ENCODE data around the gene KIF2C.

Gene KIF2C

DNA sequence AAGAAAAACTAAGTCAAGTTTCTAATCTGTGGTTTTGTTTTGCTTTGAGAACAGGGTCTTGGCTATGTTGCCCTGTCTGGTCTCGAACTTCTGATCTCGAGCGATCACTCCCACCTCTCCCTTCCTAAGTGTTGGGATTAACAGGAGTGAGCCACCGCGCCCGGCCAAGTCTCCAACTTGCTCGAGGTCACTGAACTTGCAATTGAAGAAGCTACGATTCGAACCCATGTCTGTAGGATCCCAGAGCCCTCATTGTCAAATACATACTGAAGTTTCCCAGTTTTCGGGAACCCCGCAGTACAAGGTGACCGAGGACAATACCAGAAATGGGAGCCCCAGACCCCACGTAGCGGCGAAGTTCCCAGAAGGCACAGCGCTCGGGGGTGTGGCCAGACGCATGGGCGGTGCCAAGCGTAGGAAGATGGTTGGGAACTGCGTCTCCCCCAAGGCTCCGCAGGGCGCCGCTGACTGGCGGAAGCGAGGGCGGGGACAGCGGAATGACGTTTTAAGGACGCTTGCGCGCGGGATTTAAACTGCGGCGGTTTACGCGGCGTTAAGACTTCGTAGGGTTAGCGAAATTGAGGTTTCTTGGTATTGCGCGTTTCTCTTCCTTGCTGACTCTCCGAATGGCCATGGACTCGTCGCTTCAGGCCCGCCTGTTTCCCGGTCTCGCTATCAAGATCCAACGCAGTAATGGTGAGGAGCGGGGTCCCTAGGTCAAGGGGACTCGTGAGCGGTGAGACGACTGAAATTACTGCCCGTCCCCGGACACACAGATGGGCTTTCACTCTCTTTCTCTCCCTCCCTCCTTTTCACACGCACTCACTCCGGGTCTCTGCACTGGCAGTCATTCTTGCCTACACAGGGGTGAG is at the start of gene KIF2C:
Gene KIF2C, plus strand, starts transcription at position 531 of the 872 bp plus-strand sequence. Its CDS starts 96 bp downstream, at position 627.
- TF ChIP-seq YY1 (IDR thresholded peaks at IDR 0.05; ENCODE audit: insufficient read depth, insufficient read length) (no peak), SUZ12 (IDR thresholded peaks at IDR 0.05; ENCODE audit: extremely low read depth, insufficient read depth, insufficient read length) (no peak), ZNF274 (IDR thresholded peaks at IDR 0.05; ENCODE audit: low read depth, low read length) (no peak)
- Histone ChIP-seq H3K9me3 (ENCODE audit: insufficient read depth, low read length) (peaks cover 8% of the 10 kb centered on the region; the same call in 1 of the 2 replicates), H3K27me3 (ENCODE audit: insufficient read depth, insufficient read length) (no peaks in the 10 kb centered on the region), H3K4me3 (ENCODE audit: insufficient read length, low read depth) (peak within 1 kb of the TSS; percentile 98), H3K9ac (ENCODE audit: insufficient read length, low read depth) (peak within 1 kb of the TSS; percentile 99), H3K36me3 (ENCODE audit: insufficient read depth, insufficient read length, low read length) (peaks cover 32% of the 10 kb centered on the region), H3K4me1 (ENCODE audit: insufficient read depth, insufficient read length) (peaks cover 12% of the 10 kb centered on the region)
- peak; percentile 99 for DNase-seq (ENCODE audit: low read depth, low spot score)

DNA sequence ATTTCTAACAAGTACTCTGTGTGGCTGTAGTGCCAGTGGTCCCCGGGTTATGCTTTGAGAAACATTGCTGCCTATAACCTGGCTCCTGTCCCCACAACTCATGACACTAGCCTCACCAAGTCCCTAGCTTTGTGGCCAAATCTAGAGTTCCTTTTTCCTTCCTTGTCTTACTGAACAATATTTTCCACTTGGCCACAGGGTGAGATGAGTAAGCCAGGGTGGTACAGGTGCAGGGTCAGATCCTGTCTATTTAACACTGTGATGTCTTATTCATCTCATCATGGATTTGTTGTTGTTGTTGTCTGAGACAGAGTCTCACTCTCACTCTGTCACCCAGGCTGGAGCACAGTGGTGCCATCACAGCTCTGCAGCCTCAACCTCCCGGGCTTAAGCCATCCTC is 46.5 kb upstream of the KIF2C start:
- H3K9me3 ChIP-seq (ENCODE audit: insufficient read depth, low read length): no peaks in the 10 kb centered on the region
- no peaks in the 10 kb centered on the region for H3K36me3 ChIP-seq (ENCODE audit: insufficient read depth, insufficient read length, low read length)
- no peak overlapping the region for H3K4me3 ChIP-seq (ENCODE audit: insufficient read length, low read depth)
- no peak overlapping the region for H3K9ac ChIP-seq (ENCODE audit: insufficient read length, low read depth)
- H3K4me1 ChIP-seq (ENCODE audit: insufficient read depth, insufficient read length): peaks cover 3% of the 10 kb centered on the region
- no peaks in the 10 kb centered on the region for H3K27me3 ChIP-seq (ENCODE audit: insufficient read depth, insufficient read length)
- DNase-seq (ENCODE audit: low read depth, low spot score): no peak
- TF ChIP-seq YY1 (IDR thresholded peaks at IDR 0.05; ENCODE audit: insufficient read depth, insufficient read length): no peak
- TF ChIP-seq ZNF274 (IDR thresholded peaks at IDR 0.05; ENCODE audit: low read depth, low read length): no peak
- TF ChIP-seq SUZ12 (IDR thresholded peaks at IDR 0.05; ENCODE audit: extremely low read depth, insufficient read depth, insufficient read length): no peak

- H3K36me3 ChIP-seq (ENCODE audit: insufficient read depth, insufficient read length, low read length): no peaks in the 10 kb centered on the region
- no peak for DNase-seq (ENCODE audit: low read depth, low spot score)
- H3K9me3 ChIP-seq (ENCODE audit: insufficient read depth, low read length): no peaks in the 10 kb centered on the region
- TF ChIP-seq SUZ12 (IDR thresholded peaks at IDR 0.05; ENCODE audit: extremely low read depth, insufficient read depth, insufficient read length): no peak
- no peak for TF ChIP-seq YY1 (IDR thresholded peaks at IDR 0.05; ENCODE audit: insufficient read depth, insufficient read length)
- TF ChIP-seq ZNF274 (IDR thresholded peaks at IDR 0.05; ENCODE audit: low read depth, low read length): no peak
- peaks cover 3% of the 10 kb centered on the region for H3K4me1 ChIP-seq (ENCODE audit: insufficient read depth, insufficient read length)
- no peak overlapping the region for H3K9ac ChIP-seq (ENCODE audit: insufficient read length, low read depth)
- no peak overlapping the region for H3K4me3 ChIP-seq (ENCODE audit: insufficient read length, low read depth)
- no peaks in the 10 kb centered on the region for H3K27me3 ChIP-seq (ENCODE audit: insufficient read depth, insufficient read length)
These were observed 45.7 kb upstream of the KIF2C start for GRCh38 chr1:44693900-44694299.

GRCh38 chr1:44694863-44695478 is 44.7 kb upstream of the KIF2C start:
- DNase-seq (ENCODE audit: low read depth, low spot score): no peak
- H3K4me3 ChIP-seq (ENCODE audit: insufficient read length, low read depth): no peak overlapping the region
- no peaks in the 10 kb centered on the region for H3K9me3 ChIP-seq (ENCODE audit: insufficient read depth, low read length)
- H3K36me3 ChIP-seq (ENCODE audit: insufficient read depth, insufficient read length, low read length): no peaks in the 10 kb centered on the region
- H3K9ac ChIP-seq (ENCODE audit: insufficient read length, low read depth): no peak overlapping the region
- TF ChIP-seq SUZ12 (IDR thresholded peaks at IDR 0.05; ENCODE audit: extremely low read depth, insufficient read depth, insufficient read length) (no peak), ZNF274 (IDR thresholded peaks at IDR 0.05; ENCODE audit: low read depth, low read length) (no peak)
- H3K27me3 ChIP-seq (ENCODE audit: insufficient read depth, insufficient read length): no peaks in the 10 kb centered on the region
- peaks cover 3% of the 10 kb centered on the region for H3K4me1 ChIP-seq (ENCODE audit: insufficient read depth, insufficient read length)

DNA sequence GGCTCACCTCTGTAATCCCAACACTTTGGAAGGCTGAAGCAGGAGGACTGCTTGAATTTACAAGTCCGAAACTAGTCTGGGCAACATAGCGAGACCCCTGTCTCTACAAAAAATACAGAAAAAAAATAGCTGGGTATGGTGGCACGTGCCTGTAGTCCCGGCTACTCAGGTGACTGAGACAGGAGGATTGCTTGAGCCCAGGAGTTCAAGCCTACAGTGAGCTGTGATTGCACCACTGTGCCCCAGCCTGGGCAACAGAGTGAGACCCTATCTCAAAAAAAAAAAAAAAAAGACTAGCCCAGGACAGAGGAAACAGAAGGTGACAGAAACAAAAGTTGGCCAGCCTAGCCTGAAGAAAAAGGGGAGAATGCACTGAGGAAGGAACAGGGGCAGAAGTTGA is 44.0 kb upstream of the KIF2C start:
- Histone ChIP-seq H3K9me3 (ENCODE audit: insufficient read depth, low read length) (no peaks in the 10 kb centered on the region), H3K27me3 (ENCODE audit: insufficient read depth, insufficient read length) (no peaks in the 10 kb centered on the region), H3K4me3 (ENCODE audit: insufficient read length, low read depth) (no peak overlapping the region), H3K9ac (ENCODE audit: insufficient read length, low read depth) (no peak overlapping the region), H3K36me3 (ENCODE audit: insufficient read depth, insufficient read length, low read length) (no peaks in the 10 kb centered on the region), H3K4me1 (ENCODE audit: insufficient read depth, insufficient read length) (peaks cover 3% of the 10 kb centered on the region)
- TF ChIP-seq ZNF274 (IDR thresholded peaks at IDR 0.05; ENCODE audit: low read depth, low read length) (no peak), SUZ12 (IDR thresholded peaks at IDR 0.05; ENCODE audit: extremely low read depth, insufficient read depth, insufficient read length) (no peak)
- DNase-seq (ENCODE audit: low read depth, low spot score): no peak

- DNase-seq (ENCODE audit: low read depth, low spot score): no peak
- no peak overlapping the region for H3K4me3 ChIP-seq (ENCODE audit: insufficient read length, low read depth)
- peaks cover 3% of the 10 kb centered on the region for H3K4me1 ChIP-seq (ENCODE audit: insufficient read depth, insufficient read length)
These were observed 43.5 kb upstream of the KIF2C start for GRCh38 chr1:44696101-44696500.

DNA sequence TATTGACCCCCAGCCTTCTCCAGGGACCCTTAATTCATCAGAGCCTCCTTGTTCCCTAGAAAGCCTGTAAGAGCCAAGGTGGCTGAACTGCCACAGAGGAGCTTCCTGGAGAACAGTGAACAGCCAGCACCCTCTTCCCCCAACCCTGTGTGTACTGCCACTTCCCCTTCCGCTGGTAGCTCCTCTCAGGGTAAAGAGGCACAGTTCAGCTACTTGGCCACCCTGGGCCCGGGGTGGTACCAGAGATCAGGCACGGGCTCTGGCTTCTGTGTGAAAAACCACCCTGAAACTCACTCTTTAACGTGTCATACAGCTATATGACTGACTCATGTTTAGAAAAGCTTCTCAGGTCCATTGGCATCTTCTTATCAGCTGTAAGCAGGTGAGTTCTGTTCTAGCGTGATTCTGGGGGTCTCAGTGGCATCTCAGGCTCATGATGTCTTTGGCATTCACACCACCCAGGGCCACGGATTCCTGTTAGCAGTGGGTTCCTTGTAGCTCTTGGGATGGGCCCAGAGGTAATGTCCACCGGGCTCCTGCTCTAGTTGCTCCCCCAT is 42.8 kb upstream of the KIF2C start:
- Histone ChIP-seq H3K4me3 (ENCODE audit: insufficient read length, low read depth) (no peak overlapping the region), H3K36me3 (ENCODE audit: insufficient read depth, insufficient read length, low read length) (no peaks in the 10 kb centered on the region), H3K9me3 (ENCODE audit: insufficient read depth, low read length) (no peaks in the 10 kb centered on the region), H3K27me3 (ENCODE audit: insufficient read depth, insufficient read length) (no peaks in the 10 kb centered on the region), H3K9ac (ENCODE audit: insufficient read length, low read depth) (no peak overlapping the region), H3K4me1 (ENCODE audit: insufficient read depth, insufficient read length) (peaks cover 3% of the 10 kb centered on the region)
- no peak for TF ChIP-seq ZNF274 (IDR thresholded peaks at IDR 0.05; ENCODE audit: low read depth, low read length)
- TF ChIP-seq YY1 (IDR thresholded peaks at IDR 0.05; ENCODE audit: insufficient read depth, insufficient read length): no peak
- TF ChIP-seq SUZ12 (IDR thresholded peaks at IDR 0.05; ENCODE audit: extremely low read depth, insufficient read depth, insufficient read length): no peak
- DNase-seq (ENCODE audit: low read depth, low spot score): no peak

More at GRCh38 chr1:44696101-44696500, 43.5 kb upstream of the KIF2C start:
- no peaks in the 10 kb centered on the region for H3K36me3 ChIP-seq (ENCODE audit: insufficient read depth, insufficient read length, low read length)
- H3K9ac ChIP-seq (ENCODE audit: insufficient read length, low read depth): no peak overlapping the region
- TF ChIP-seq SUZ12 (IDR thresholded peaks at IDR 0.05; ENCODE audit: extremely low read depth, insufficient read depth, insufficient read length) (no peak), ZNF274 (IDR thresholded peaks at IDR 0.05; ENCODE audit: low read depth, low read length) (no peak), YY1 (IDR thresholded peaks at IDR 0.05; ENCODE audit: insufficient read depth, insufficient read length) (no peak)
- H3K9me3 ChIP-seq (ENCODE audit: insufficient read depth, low read length): no peaks in the 10 kb centered on the region
- H3K27me3 ChIP-seq (ENCODE audit: insufficient read depth, insufficient read length): no peaks in the 10 kb centered on the region

Data from NT2/D1 (cell line).